Measurements from ENCODE around the gene UGT2B11. TPM values are rescaled to one million over a fixed set of nuclear protein-coding genes. Genes with fewer than 3 reads are reported as not detected.

Gene UGT2B11
- total and polyA plus RNA-seq, 2 donors (not counting 3 experiments of a cell fraction or from before 2014, with no cell fraction given): not detected

DNA sequence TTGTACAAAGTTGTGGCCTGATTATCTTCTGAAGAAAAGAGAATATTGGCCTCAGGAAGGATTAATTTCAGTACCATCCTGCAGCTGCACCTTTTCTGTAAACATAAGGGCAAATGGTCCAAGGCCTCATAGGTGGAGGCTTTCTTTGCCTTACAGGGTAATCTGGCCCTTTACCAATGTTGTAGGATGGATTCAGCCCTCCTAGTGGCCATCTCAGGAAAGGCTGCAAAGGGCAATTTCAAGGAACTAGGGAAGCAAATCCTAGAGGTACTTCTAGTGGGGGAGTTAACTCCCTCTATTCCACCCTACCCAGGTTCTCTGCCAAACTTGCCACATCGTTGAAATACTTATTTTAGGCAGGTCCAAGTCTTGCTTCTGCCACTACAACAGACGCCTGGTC lies 57.6 kb downstream of the UGT2B11 start:
- no peaks in the 10 kb centered on the region for H3K9me3 ChIP-seq (replicated peaks; ENCODE audit: control insufficient read depth, insufficient read depth, low read length)
- H3K4me3 ChIP-seq (replicated peaks in 1 of 3; ENCODE audit: insufficient read depth in 1 of 3, low read depth in 1 of 3, low read length in 3 of 3): no peak overlapping the region
- peak; percentile 6 for DNase-seq (ENCODE audit: low read depth, low spot score)
- H2AFZ ChIP-seq (ENCODE audit: low read depth, low read length): no peak overlapping the region
- FAIRE-seq: no peak
- no peaks in the 10 kb centered on the region for H3K4me1 ChIP-seq (ENCODE audit: control insufficient read depth, extremely low read depth, insufficient read depth, low read length)
- no TSS peak for BruUV-seq (replicated peaks)
- H3K9ac ChIP-seq (replicated peaks; ENCODE audit: extremely low read depth, insufficient read depth, low read length): no peak overlapping the region
- H3K79me2 ChIP-seq (ENCODE audit: control insufficient read depth, insufficient read depth, low read length): no peaks in the 10 kb centered on the region
- POLR2A ChIA-PET: no interaction called here
- no peaks in the 10 kb centered on the region for H4K20me1 ChIP-seq (replicated peaks; ENCODE audit: control insufficient read depth, extremely low read depth, insufficient read depth, low read length)
- peak; percentile 7 to 43 for TF ChIP-seq CTCF (IDR thresholded peaks at IDR 0.05; ENCODE audit: extremely low read depth in 1 of 2, insufficient read depth in 1 of 2, low read depth in 1 of 2, low read length in 2 of 2)
- TF ChIP-seq, protein P1, sequence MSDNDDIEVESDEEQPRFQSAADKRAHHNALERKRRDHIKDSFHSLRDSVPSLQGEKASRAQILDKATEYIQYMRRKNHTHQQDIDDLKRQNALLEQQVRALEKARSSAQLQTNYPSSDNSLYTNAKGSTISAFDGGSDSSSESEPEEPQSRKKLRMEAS (IDR thresholded peaks at IDR 0.05; ENCODE audit: insufficient read depth, insufficient read length): no peak
- CTCF ChIA-PET: interaction anchor here (1.2 to 1.9 kb wide), 2 partner anchors 11 to 96 kb away, joined by 3 to 6 read pairs; no protein-coding TSS in a partner anchor
- H3K4me2 ChIP-seq (ENCODE audit: insufficient read depth, low read length): no peak overlapping the region
- H3K36me3 ChIP-seq (ENCODE audit: control insufficient read depth in 2 of 2, extremely low read depth in 1 of 2, insufficient read depth in 2 of 2, low read length in 2 of 2): no peaks in the 10 kb centered on the region
- H3K27ac ChIP-seq (ENCODE audit: insufficient read depth, low read depth, low read length): no peak overlapping the region
- intact Hi-C loops (cut with micrococcal nuclease) (no loop called here), dilution Hi-C loops (cut with MboI; ENCODE audit: extremely low pct_ligation_motif_present, low sequenced_read_pairs) (no loop called here)
- no peaks in the 10 kb centered on the region for H3K9me1 ChIP-seq (replicated peaks; ENCODE audit: control insufficient read depth, extremely low read depth, insufficient read depth, low read length)
- no peaks in the 10 kb centered on the region for H3K27me3 ChIP-seq (ENCODE audit: control insufficient read depth in 2 of 2, insufficient read depth in 2 of 2, low read length in 2 of 2)

- Histone ChIP-seq H3K9me1 (replicated peaks; ENCODE audit: control insufficient read depth, extremely low read depth, insufficient read depth, low read length) (no peaks in the 10 kb centered on the region), H3K4me1 (ENCODE audit: control insufficient read depth, extremely low read depth, insufficient read depth, low read length) (no peaks in the 10 kb centered on the region), H3K79me2 (ENCODE audit: control insufficient read depth, insufficient read depth, low read length) (no peaks in the 10 kb centered on the region), H2AFZ (ENCODE audit: low read depth, low read length) (no peak overlapping the region), H3K4me2 (ENCODE audit: insufficient read depth, low read length) (no peak overlapping the region), H3K9me3 (replicated peaks; ENCODE audit: control insufficient read depth, insufficient read depth, low read length) (no peaks in the 10 kb centered on the region), H3K36me3 (ENCODE audit: control insufficient read depth in 2 of 2, extremely low read depth in 1 of 2, insufficient read depth in 2 of 2, low read length in 2 of 2) (no peaks in the 10 kb centered on the region), H3K27me3 (ENCODE audit: control insufficient read depth in 2 of 2, insufficient read depth in 2 of 2, low read length in 2 of 2) (no peaks in the 10 kb centered on the region), H3K27ac (ENCODE audit: insufficient read depth, low read depth, low read length) (no peak overlapping the region), H3K4me3 (replicated peaks in 1 of 3; ENCODE audit: insufficient read depth in 1 of 3, low read depth in 1 of 3, low read length in 3 of 3) (no peak overlapping the region), H4K20me1 (replicated peaks; ENCODE audit: control insufficient read depth, extremely low read depth, insufficient read depth, low read length) (no peaks in the 10 kb centered on the region), H3K9ac (replicated peaks; ENCODE audit: extremely low read depth, insufficient read depth, low read length) (no peak overlapping the region)
- CTCF ChIA-PET: interaction anchor here (0.8 to 1.3 kb wide), 2 partner anchors 8 to 94 kb away, joined by 3 to 4 read pairs; no protein-coding TSS in a partner anchor
- no TSS peak for BruUV-seq (replicated peaks)
- intact Hi-C loops (cut with micrococcal nuclease) (no loop called here), dilution Hi-C loops (cut with MboI; ENCODE audit: extremely low pct_ligation_motif_present, low sequenced_read_pairs) (no loop called here)
- FAIRE-seq: no peak
- no peak for TF ChIP-seq POLR2A (IDR thresholded peaks at IDR 0.05; ENCODE audit: low read depth, low read length)
- TF ChIP-seq CTCF (IDR thresholded peaks at IDR 0.05; ENCODE audit: extremely low read depth in 1 of 2, insufficient read depth in 1 of 2, low read depth in 1 of 2, low read length in 2 of 2): no peak
- POLR2A ChIA-PET: no interaction called here
- no peak for DNase-seq (ENCODE audit: low read depth, low spot score)
These were observed 60.5 kb downstream of the UGT2B11 start for GRCh38 chr4:69154021-69154420.

Other genes starting within 250 kb of the UGT2B11 start
- not detected in 2 replicates for gene UGT2B7, start 118.3 kb downstream of the UGT2B11 start, total RNA-seq
- gene UGT2B7, start 118.3 kb downstream of the UGT2B11 start, polyA plus RNA-seq: not detected in 2 replicates
- not detected in 2 replicates for gene UGT2B28, start 65.7 kb upstream of the UGT2B11 start, total RNA-seq
- not detected in 2 replicates for gene UGT2B28, start 65.7 kb upstream of the UGT2B11 start, polyA plus RNA-seq

Measured in endothelial cell of umbilical vein (primary cell).